Stimulated activated CD4-positive, alpha-beta T cell treated with anti-CD3 and anti-CD28 coated beads, Interleukin-1b, Interleukin-23, amount 100 ng/mL, for 48 hours (primary cell): ENCODE measurements around the gene MTG1.

Experiments
- DNase-seq: peaks from one replicate; pipeline ENCODE4 v3.0.0-alpha.2; 2020

Gene MTG1

GRCh38 chr10:133471300-133472109, 77.5 kb downstream of the MTG1 start:
- no peak for DNase-seq
